GM18909 (cell line): ENCODE results near the gene G6PC3.

Experiments
- ATAC-seq: cut with Tn5 transposase; IDR thresholded peaks from one replicate; pipeline ENCODE4 v1.9.1; 2021; ENCODE audit warnings: mild to moderate bottlenecking; ENCODE audit not compliant: unreplicated experiment, poor library complexity

Gene G6PC3

DNA sequence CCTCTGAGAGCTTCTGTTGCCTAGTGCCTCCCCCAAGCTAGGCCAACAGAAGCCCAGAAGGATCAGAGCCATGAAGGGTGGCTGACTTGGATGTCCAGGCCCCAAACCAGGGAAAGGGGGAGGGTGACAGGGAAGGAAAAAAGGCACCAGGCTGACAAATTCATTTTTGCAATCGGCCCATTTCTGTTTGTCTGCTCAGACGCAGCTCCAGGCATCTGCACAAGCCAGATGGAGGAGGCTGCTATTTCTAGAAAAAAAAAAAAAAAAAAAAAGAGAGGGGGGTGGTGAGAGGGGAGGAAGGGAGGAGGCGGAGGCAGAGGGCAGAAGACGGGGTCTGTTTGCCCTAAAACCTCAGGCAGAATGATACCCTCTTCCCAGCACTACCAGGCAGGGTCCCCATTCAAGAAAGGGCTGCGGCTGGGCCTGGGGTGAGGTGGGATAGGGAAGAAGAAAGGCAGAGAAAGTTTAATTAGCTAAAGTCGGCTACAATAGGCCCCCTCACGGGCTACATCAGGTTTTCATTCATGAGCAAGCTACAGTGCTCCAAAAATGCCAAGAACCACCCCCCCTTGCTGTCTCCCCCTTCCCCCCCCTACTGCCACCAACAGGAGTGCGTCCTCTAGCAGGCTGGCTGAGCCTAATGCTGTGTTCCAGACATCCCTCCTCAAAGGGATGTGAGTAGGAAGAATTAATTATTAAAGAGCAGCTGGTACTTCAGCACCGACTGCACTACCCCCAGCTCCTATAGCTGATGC lies 50.5 kb downstream of the G6PC3 start:
- ATAC-seq: no peak

DNA sequence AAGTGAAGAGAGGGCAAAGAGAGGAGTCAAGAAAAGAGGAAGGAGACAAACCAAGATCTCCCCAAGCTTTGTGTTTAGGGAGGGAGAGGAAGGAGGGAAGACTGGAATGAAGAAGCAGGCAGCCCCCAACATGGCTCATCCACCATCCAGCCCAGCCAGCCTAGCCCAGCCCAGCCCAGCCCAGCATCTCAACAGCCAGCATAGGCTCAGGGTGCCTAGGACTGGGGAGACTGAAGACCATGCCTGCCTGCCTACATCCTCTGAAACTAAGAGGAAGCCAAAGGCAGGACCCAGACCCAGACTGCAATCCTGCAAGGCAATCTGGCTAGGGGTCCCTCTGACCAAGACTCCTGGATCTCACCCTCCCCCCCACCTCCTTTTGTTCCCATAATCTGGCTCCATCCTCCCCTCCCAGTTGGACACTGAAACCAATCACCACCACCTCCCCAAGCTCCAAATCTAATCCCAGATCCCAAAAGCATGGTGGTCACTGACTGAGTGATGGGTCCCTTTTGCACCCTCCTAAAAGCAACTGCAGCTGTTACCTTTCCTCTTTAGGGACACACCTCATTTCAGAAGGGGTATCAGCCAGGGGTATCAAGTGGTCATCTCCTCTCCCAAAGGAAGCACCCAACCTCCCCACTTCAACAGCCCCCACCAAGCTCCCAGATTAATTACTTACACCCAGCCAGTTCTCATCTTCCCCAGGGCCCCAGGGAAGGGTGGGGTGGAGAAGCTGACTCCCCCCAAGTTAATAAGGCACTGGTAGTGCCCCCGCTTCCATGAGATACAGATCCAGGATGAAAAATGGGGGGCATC lies 51.7 kb downstream of the G6PC3 start:
- ATAC-seq: no peak

DNA sequence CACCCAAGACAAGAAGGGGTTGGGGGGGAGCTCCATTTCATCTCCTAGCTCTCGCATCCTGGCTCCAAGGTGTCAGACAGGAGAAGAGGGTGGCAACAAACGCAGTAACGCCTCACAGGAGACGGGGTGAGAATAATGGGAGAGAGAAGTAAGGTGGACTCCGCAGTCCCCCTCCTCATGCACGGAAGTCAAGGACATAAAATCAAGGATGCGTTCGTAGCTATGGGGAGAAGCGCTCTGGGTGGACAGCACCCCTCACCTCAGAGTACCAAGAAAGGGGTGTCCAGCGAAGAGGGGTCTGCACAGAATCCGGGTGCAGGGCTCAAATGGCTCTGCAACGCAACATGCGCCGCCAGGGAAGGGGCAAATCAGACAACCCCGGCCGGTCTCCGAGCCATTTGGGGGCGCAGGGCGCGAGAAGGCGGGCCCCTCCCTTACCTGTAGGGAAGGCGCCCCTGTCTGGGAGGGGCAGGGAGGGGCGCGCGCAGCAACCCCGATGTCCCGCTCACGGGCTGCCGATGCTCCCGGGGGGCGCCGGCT lies 52.4 kb downstream of the G6PC3 start:
- ATAC-seq: peak; percentile 33

DNA sequence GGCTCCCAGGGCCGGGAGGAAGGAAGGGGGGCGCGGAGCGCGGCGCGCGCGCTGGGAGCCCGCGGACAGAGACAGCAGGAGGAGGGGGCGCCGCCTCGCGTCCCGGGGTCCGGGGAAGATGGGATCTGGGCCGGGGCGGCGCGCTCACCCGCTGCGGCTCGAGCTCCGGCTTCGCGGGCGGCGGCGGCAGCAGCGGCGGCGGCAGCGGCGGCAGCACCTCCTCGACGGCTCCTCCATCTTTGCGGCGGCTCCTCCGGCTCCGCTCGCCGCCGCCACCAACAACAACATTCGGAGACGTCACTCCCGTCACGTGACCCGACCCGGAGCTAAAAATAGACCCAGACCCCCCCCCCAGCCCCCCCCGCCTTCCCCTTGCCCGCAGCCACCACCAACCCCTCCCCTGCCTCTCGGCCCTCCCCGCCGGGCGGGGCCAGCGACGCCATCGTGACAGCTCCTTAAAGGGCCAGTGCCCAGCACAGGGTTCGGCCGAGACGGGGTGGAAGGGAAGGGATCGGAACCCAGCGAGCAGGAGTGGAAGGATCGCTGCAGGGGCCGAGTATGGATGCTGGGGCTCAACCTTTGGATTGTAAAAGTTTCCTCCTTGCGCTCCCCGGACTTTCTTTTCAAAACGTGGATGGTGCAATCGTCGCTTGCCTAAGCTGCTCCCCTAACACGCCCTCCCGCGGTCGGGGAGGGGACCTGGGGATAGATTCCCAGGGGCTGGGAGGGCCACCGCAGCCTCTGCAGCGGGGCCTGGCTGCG lies 53.0 kb downstream of the G6PC3 start, which contains the start of gene HDAC5:
Gene HDAC5, minus strand, starts transcription at position 286 of the 762 bp plus-strand sequence. CDS start 6,126 bp downstream, outside the sequence.
- peak; percentile 96 for ATAC-seq

DNA sequence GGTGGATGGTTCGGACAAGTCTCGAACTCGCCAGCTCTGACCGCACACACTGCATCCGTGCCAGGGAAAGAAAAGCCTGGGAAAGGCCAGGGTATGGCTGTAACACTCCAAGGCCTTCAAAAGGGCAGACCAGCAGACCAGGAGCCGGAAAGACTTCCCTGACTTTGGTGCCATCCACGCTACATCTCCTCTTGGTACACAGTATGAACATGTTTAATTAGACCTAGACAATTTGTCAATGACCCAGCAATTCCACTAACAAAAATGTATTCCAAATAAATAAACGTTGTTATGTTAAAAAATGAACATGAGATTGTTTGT lies 53.5 kb downstream of the G6PC3 start:
- no peak for ATAC-seq
